ENCODE data around the gene SNRNP48. TPM values are rescaled to one million over a fixed set of nuclear protein-coding genes. Genes with fewer than 3 reads are reported as not detected.
A peak's percentile ranks its signal among the peaks of the same experiment; 100 is the strongest.

The SNRNP48 gene
- total and polyA plus RNA-seq, 2 of the 4 experiments (the other 2 are of a cell fraction): 5.2 to 6.2 TPM

DNA sequence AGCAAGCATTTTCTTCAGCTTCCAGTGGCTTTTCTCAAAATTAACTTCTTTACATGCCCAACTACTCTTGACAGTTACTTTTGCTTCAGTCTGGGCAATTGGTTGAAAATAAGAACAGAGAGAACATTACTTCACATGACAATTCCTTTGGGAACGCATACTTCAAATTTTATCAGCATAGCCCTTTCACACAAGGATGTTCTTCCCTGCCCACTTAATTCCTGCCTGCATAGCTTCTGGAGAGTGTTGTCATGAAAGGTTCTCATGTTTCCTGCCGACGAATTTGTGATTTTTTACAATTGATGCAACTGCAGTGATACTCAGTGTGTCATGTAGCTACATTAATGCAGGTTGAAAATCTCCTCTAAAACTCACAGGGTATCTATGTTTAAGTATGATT lies 22.0 kb upstream of the SNRNP48 start:
- CTCF ChIA-PET: interaction anchor here (0.7 to 0.9 kb wide), 2 partner anchors 11 to 126 kb away, joined by 3 read pairs; no protein-coding TSS in a partner anchor
- H3K18ac ChIP-seq (ENCODE audit: low read depth, low read length): no peak overlapping the region
- H3K36me3 ChIP-seq (ENCODE audit: control insufficient read depth, insufficient read depth, low read length): peaks cover 8% of the 10 kb centered on the region; the same call in 1 of the 2 replicates
- no peak overlapping the region for H4K8ac ChIP-seq (ENCODE audit: low read depth in 2 of 2, low read length in 2 of 2)
- H3K4me2 ChIP-seq (ENCODE audit: low read depth, low read length): no peak overlapping the region
- H3K4me1 ChIP-seq (ENCODE audit: control insufficient read depth, insufficient read depth, low read length): no peaks in the 10 kb centered on the region
- no peak overlapping the region for H2AFZ ChIP-seq (replicated peaks; ENCODE audit: low read length, poor library complexity)
- no TSS peak for BruUV-seq (replicated peaks)
- intact Hi-C loops (cut with micrococcal nuclease): no loop called here
- peak; percentile 58 for DNase-seq
- ATAC-seq (ENCODE audit: low read depth): peak; percentile 46
- H3K27ac ChIP-seq (ENCODE audit: insufficient read depth, low read length): no peak overlapping the region
- no peak overlapping the region for H3K14ac ChIP-seq (replicated peaks; ENCODE audit: low read depth, low read length)
- no peaks in the 10 kb centered on the region for H3K9me3 ChIP-seq (ENCODE audit: control insufficient read depth, insufficient read depth, low read length)
- TF ChIP-seq CEBPB (IDR thresholded peaks at IDR 0.05; ENCODE audit: low read depth, low read length) (0 out of 2 replicates have a peak, but pooled peaks have one; percentile 1), FOS (IDR thresholded peaks at IDR 0.05; ENCODE audit: low read depth, low read length) (no peak), MAFK (IDR thresholded peaks at IDR 0.05; ENCODE audit: low read depth, low read length) (no peak)
- TF ChIP-seq, protein P1, sequence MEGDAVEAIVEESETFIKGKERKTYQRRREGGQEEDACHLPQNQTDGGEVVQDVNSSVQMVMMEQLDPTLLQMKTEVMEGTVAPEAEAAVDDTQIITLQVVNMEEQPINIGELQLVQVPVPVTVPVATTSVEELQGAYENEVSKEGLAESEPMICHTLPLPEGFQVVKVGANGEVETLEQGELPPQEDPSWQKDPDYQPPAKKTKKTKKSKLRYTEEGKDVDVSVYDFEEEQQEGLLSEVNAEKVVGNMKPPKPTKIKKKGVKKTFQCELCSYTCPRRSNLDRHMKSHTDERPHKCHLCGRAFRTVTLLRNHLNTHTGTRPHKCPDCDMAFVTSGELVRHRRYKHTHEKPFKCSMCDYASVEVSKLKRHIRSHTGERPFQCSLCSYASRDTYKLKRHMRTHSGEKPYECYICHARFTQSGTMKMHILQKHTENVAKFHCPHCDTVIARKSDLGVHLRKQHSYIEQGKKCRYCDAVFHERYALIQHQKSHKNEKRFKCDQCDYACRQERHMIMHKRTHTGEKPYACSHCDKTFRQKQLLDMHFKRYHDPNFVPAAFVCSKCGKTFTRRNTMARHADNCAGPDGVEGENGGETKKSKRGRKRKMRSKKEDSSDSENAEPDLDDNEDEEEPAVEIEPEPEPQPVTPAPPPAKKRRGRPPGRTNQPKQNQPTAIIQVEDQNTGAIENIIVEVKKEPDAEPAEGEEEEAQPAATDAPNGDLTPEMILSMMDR (conservative IDR thresholded peaks at IDR 0.05; ENCODE audit: low read depth, low read length): no peak
- no peak overlapping the region for H2BK120ac ChIP-seq (ENCODE audit: low read depth, low read length)
- H4K20me1 ChIP-seq (ENCODE audit: insufficient read depth, low read length): no peaks in the 10 kb centered on the region
- H2BK5ac ChIP-seq (ENCODE audit: low read depth, low read length, poor library complexity, severe bottlenecking): no peak overlapping the region
- H3K4me3 ChIP-seq (ENCODE audit: insufficient read depth, low read depth, low read length): no peak overlapping the region
- no peak overlapping the region for H3K4ac ChIP-seq (ENCODE audit: low read depth, low read length)
- H3K27me3 ChIP-seq (ENCODE audit: control insufficient read depth, insufficient read depth, low read length): no peaks in the 10 kb centered on the region
- no peak overlapping the region for H3K56ac ChIP-seq (ENCODE audit: extremely low read depth, insufficient read depth, low read length)
- H3K79me1 ChIP-seq (ENCODE audit: low read depth in 1 of 2, low read length in 2 of 2): no peaks in the 10 kb centered on the region; a peak in 1 of 4 replicates
- POLR2A ChIA-PET (ENCODE audit: unreplicated experiment): no interaction called here
- dilution Hi-C loops (cut with HindIII; ENCODE audit: low sequenced_read_pairs, unreplicated experiment): no loop called here
- no peak overlapping the region for H2AK5ac ChIP-seq (ENCODE audit: low read depth, low read length)
- no peak overlapping the region for H3K9ac ChIP-seq (ENCODE audit: low read depth, low read length)
- no peaks in the 10 kb centered on the region for H3K9me1 ChIP-seq (ENCODE audit: insufficient read depth, low read length)
- no peak overlapping the region for H3K23ac ChIP-seq (ENCODE audit: low read depth, low read length)
- H2BK15ac ChIP-seq (ENCODE audit: low read depth, low read length): no peak overlapping the region
- no peak overlapping the region for H2BK20ac ChIP-seq (ENCODE audit: low read depth, low read length)
- in situ Hi-C loops (cut with MboI; ENCODE audit: low sequenced_read_pairs): no loop called here
- WGBS, 2 experiments (ENCODE audit: extremely low coverage in 2 of 2, insufficient read length in 1 of 2): no CpG with 5 or more reads among the region's 3 CpGs
- H4K5ac ChIP-seq (ENCODE audit: low read depth, low read length): no peak overlapping the region
- H2AK9ac ChIP-seq (replicated peaks; ENCODE audit: low read depth, low read length, poor library complexity): no peak overlapping the region
- no peak overlapping the region for H4K91ac ChIP-seq (ENCODE audit: insufficient read depth, low read depth, low read length)
